Right renal pelvis (tissue), 4 donors: ENCODE data around the gene MLH3. TPM values are rescaled to one million over a fixed set of nuclear protein-coding genes. Genes with fewer than 3 reads are reported as not detected.
"Not testable (repeated sequence)": the region's sequence is repeated elsewhere in the genome, so short reads cannot be mapped to it uniquely, and the experiment has no call there.

Experiments used
- DNase-seq, 4 donors: peaks; one replicate each; pipeline ENCODE4 v3.0.0-alpha.2; 2013; ENCODE audit warnings: low read depth in 4 of 4, low spot score in 3 of 4, missing footprints in 1 of 4
- polyA plus RNA-seq, 4 donors: library from polyadenylated mRNA; unstranded; fragments of 120-200 nt; gene quantifications; one replicate each; pipeline ENCODE4 v1.2.1, GENCODE V29; 2013; ENCODE audit not compliant: insufficient read length in 4 of 4

MLH3 gene
- polyA plus RNA-seq, 4 donors: 30.8 to 36.8 (median 35.0) TPM

GRCh38 chr14:75067765-75068164 lies 16.5 kb upstream of the MLH3 start:
- not testable (repeated sequence) for DNase-seq

GRCh38 chr14:75067212-75067611 lies 15.9 kb upstream of the MLH3 start:
- no peak for DNase-seq

- DNase-seq: no peak
Measured at GRCh38 chr14:75066691-75067090, 15.4 kb upstream of the MLH3 start.

GRCh38 chr14:75064205-75064567 lies 12.9 kb upstream of the MLH3 start:
- DNase-seq: no peak

- peak; percentile 78 to 84 (median 82) for DNase-seq
Measured at GRCh38 chr14:75063491-75064204, 12.4 kb upstream of the MLH3 start, which contains the start of gene ACYP1. Gene ACYP1, minus strand, starts transcription at chr14:75064024. Its CDS starts 471 bp downstream, at chr14:75063553.

- no peak for DNase-seq
Measured at GRCh38 chr14:75063013-75063412, 11.7 kb upstream of the MLH3 start.

- no peak for DNase-seq
Measured at GRCh38 chr14:75060420-75060819, 9.2 kb upstream of the MLH3 start.

GRCh38 chr14:75059642-75060041 lies 8.4 kb upstream of the MLH3 start:
- no peak for DNase-seq

GRCh38 chr14:75054421-75054820 lies 3.2 kb upstream of the MLH3 start:
- DNase-seq: no peak

GRCh38 chr14:75053396-75054291 lies 2.4 kb upstream of the MLH3 start:
- no peak for DNase-seq

- DNase-seq: no peak
Measured at GRCh38 chr14:75051556-75051899, 261 bp upstream of the MLH3 start.

- DNase-seq: no peak
Measured at GRCh38 chr14:75049731-75050201, 1.5 kb downstream of the MLH3 start.

- no peak for DNase-seq
Measured at GRCh38 chr14:75049136-75049535, 2.1 kb downstream of the MLH3 start.

GRCh38 chr14:75048101-75048500 lies 3.2 kb downstream of the MLH3 start:
- DNase-seq: no peak

- no peak for DNase-seq
Measured at GRCh38 chr14:75047506-75047905, 3.8 kb downstream of the MLH3 start.

GRCh38 chr14:75046899-75047298 lies 4.4 kb downstream of the MLH3 start:
- DNase-seq: no peak

- DNase-seq: no peak
Measured at GRCh38 chr14:75046275-75046674, 5.0 kb downstream of the MLH3 start.

GRCh38 chr14:75044752-75045151 lies 6.5 kb downstream of the MLH3 start:
- no peak for DNase-seq

- DNase-seq: no peak
Measured at GRCh38 chr14:75044322-75044721, 6.9 kb downstream of the MLH3 start.

- no peak for DNase-seq
Measured at GRCh38 chr14:75042035-75042434, 9.2 kb downstream of the MLH3 start.

- no peak for DNase-seq
Measured at GRCh38 chr14:75041613-75042012, 9.7 kb downstream of the MLH3 start.

- DNase-seq: no peak
Measured at GRCh38 chr14:75040959-75041358, 10.3 kb downstream of the MLH3 start.
